Naive thymus-derived CD8-positive, alpha-beta T cell (primary cell): ENCODE results near the gene ZKSCAN4. TPM values are rescaled to one million over a fixed set of nuclear protein-coding genes. Genes with fewer than 3 reads are reported as not detected.

Experiments
- ATAC-seq, 2 donors: fragments of 150-1000 bp; cut with Tn5 transposase in 1 of 2; sonication (Bioruptor Pico), chemical (Tn5 transposase) in 1 of 2; 1 replicate in 1 of 2; 2 replicates in 1 of 2; pipeline ENCODE4 v1.10.0; 2021; ENCODE audit warnings: mild to moderate bottlenecking in 2 of 2, moderate library complexity in 2 of 2
- POLR2A ChIA-PET: fragments of 350-600 bp; sonication (Branson Sonifier 250); formaldehyde crosslinking; loops from one replicate; lab custom pipeline; 2021; ENCODE audit warnings: antibody characterized with exemption; lab: Charles Lee
- DNase-seq, 10 donors: peaks; one replicate each; pipeline versions ENCODE4 v3.0.0 to v3.0.0-alpha.2; 2020 to 2022
- H3K27ac Mint-ChIP-seq, 10 donors: one replicate each; pipeline ENCODE4 v1.8.0; 2020 to 2022; ENCODE audit warnings: mild to moderate bottlenecking in 10 of 10, mixed read lengths in 10 of 10, moderate library complexity in 4 of 10, inconsistent platforms in 1 of 10
- H3K27me3 Mint-ChIP-seq, 5 donors: one replicate each; pipeline ENCODE4 v1.8.0; 2021 to 2022; ENCODE audit warnings: mixed read lengths in 5 of 5
- H3K36me3 Mint-ChIP-seq, 3 donors: one replicate each; pipeline ENCODE4 v1.8.0; 2020 to 2022; ENCODE audit warnings: mixed read lengths in 3 of 3, mild to moderate bottlenecking in 2 of 3, inconsistent platforms in 1 of 3
- H3K4me1 Mint-ChIP-seq, 4 donors: one replicate each; pipeline ENCODE4 v1.8.0; 2021 to 2022; ENCODE audit warnings: mixed read lengths in 4 of 4
- H3K4me3 Mint-ChIP-seq, 10 donors: one replicate each; pipeline ENCODE4 v1.8.0; 2020 to 2022; ENCODE audit warnings: mild to moderate bottlenecking in 10 of 10, mixed read lengths in 10 of 10, moderate library complexity in 6 of 10, inconsistent platforms in 1 of 10
- H3K9me3 Mint-ChIP-seq, 9 donors: one replicate each; pipeline ENCODE4 v1.8.0; 2020 to 2022; ENCODE audit warnings: mixed read lengths in 9 of 9, mild to moderate bottlenecking in 3 of 9, inconsistent platforms in 1 of 9, moderate library complexity in 1 of 9
- polyA plus RNA-seq, 3 donors: library from polyadenylated mRNA; unstranded; fragments of 300-500 nt; fragmentation: Illumina TruSeq; gene quantifications; one replicate each; pipeline ENCODE4 v1.2.3, GENCODE V29; 2021
- total RNA-seq, 8 experiments: library from RNA in 2 of 8; stranded (reverse) in 2 of 8; gene quantifications; one replicate each; pipeline ENCODE4 v1.2.3 and lab custom pipeline; 2021 to 2026

ZKSCAN4 gene
- total and polyA plus RNA-seq, 5 experiments from 2014 or later, result 3.4 to 11.4 (median 7.1) TPM

- POLR2A ChIA-PET, result interaction anchor here (0.6 to 0.9 kb wide), 2 partner anchors 78 to 325 kb away, joined by 4 to 5 read pairs; no protein-coding TSS in a partner anchor
- Mint-ChIP-seq H3K36me3 (peaks cover 0 to 13% (median 6%) of the 10 kb centered on the region in 3 donors), H3K9me3 (peaks cover 0 to 7% (median 0%) of the 10 kb centered on the region in 9 donors), H3K27ac (no peak overlapping the region), H3K4me1 (peaks cover 4 to 12% (median 6%) of the 10 kb centered on the region in 4 donors), H3K4me3 (peak overlapping the region; percentile 55 to 82 (median 74)), H3K27me3 (peaks cover 46 to 85% (median 78%) of the 10 kb centered on the region in 5 donors)
- DNase-seq (peak in 3 of 10 donors; percentile 19 to 29 (median 20)), ATAC-seq (peak; percentile 68 to 74)
Observed at GRCh38 chr6:28218312-28219248, 33.5 kb downstream of the ZKSCAN4 start.

GRCh38 chr6:28217890-28218289 is 34.2 kb downstream of the ZKSCAN4 start:
- H3K27me3 Mint-ChIP-seq, result peaks cover 46 to 85% (median 78%) of the 10 kb centered on the region in 5 donors
- H3K36me3 Mint-ChIP-seq, result peaks cover 0 to 7% (median 4%) of the 10 kb centered on the region in 3 donors
- peak overlapping the region in 8 of 10 donors; percentile 25 to 64 (median 46) for H3K4me3 Mint-ChIP-seq
- ATAC-seq (no peak), DNase-seq (no peak)
- no peak overlapping the region for H3K27ac Mint-ChIP-seq
- H3K4me1 Mint-ChIP-seq, result peaks cover 4 to 16% (median 7%) of the 10 kb centered on the region in 4 donors
- peaks cover 0 to 3% (median 0%) of the 10 kb centered on the region in 9 donors for H3K9me3 Mint-ChIP-seq
- POLR2A ChIA-PET, result interaction anchor here (0.6 to 0.9 kb wide), 2 partner anchors 77 to 324 kb away, joined by 4 to 5 read pairs; no protein-coding TSS in a partner anchor

- H3K27ac Mint-ChIP-seq, result no peak overlapping the region
- POLR2A ChIA-PET, result interaction anchor here (0.8 kb wide), 1 partner anchor 9 kb away, joined by 3 read pairs; no protein-coding TSS in a partner anchor
- H3K27me3 Mint-ChIP-seq, result peaks cover 47 to 93% (median 82%) of the 10 kb centered on the region in 5 donors
- peaks cover 2 to 12% (median 5%) of the 10 kb centered on the region in 3 donors for H3K36me3 Mint-ChIP-seq
- H3K4me3 Mint-ChIP-seq, result no peak overlapping the region
- H3K4me1 Mint-ChIP-seq, result peaks cover 13 to 29% (median 20%) of the 10 kb centered on the region in 4 donors
- ATAC-seq, result no peak
- DNase-seq, result no peak
- peaks cover 0 to 12% (median 3%) of the 10 kb centered on the region in 9 donors for H3K9me3 Mint-ChIP-seq
Observed at GRCh38 chr6:28215425-28215824, 36.6 kb downstream of the ZKSCAN4 start.

- no peak for DNase-seq
- peaks cover 10 to 29% (median 19%) of the 10 kb centered on the region in 4 donors for H3K4me1 Mint-ChIP-seq
- peaks cover 55 to 97% (median 86%) of the 10 kb centered on the region in 5 donors for H3K27me3 Mint-ChIP-seq
- H3K27ac Mint-ChIP-seq, result no peak overlapping the region
- ATAC-seq, result no peak
- POLR2A ChIA-PET, result no interaction called here
- peaks cover 0 to 18% (median 7%) of the 10 kb centered on the region in 9 donors for H3K9me3 Mint-ChIP-seq
- H3K36me3 Mint-ChIP-seq, result peaks cover 0 to 18% (median 5%) of the 10 kb centered on the region in 3 donors
- H3K4me3 Mint-ChIP-seq, result no peak overlapping the region
Observed at GRCh38 chr6:28213213-28213523, 38.9 kb downstream of the ZKSCAN4 start.

- no peak for ATAC-seq
- no peak overlapping the region for H3K27ac Mint-ChIP-seq
- DNase-seq, result no peak
- H3K36me3 Mint-ChIP-seq, result peaks cover 0 to 23% (median 9%) of the 10 kb centered on the region in 3 donors
- POLR2A ChIA-PET, result no interaction called here
- peak overlapping the region in 8 of 10 donors; percentile 23 to 62 (median 43) for H3K4me3 Mint-ChIP-seq
- H3K4me1 Mint-ChIP-seq, result peaks cover 13 to 29% (median 22%) of the 10 kb centered on the region in 4 donors
- H3K27me3 Mint-ChIP-seq, result peaks cover 55 to 97% (median 86%) of the 10 kb centered on the region in 5 donors
- H3K9me3 Mint-ChIP-seq, result peaks cover 0 to 22% (median 10%) of the 10 kb centered on the region in 9 donors
Observed at GRCh38 chr6:28212510-28213212, 39.4 kb downstream of the ZKSCAN4 start.

- POLR2A ChIA-PET, result no interaction called here
- no peak overlapping the region for H3K27ac Mint-ChIP-seq
- ATAC-seq, result peak; percentile 44 to 59
- peaks cover 17 to 32% (median 25%) of the 10 kb centered on the region in 4 donors for H3K4me1 Mint-ChIP-seq
- no peak for DNase-seq
- H3K4me3 Mint-ChIP-seq, result peak overlapping the region in 8 of 10 donors; percentile 23 to 62 (median 43)
- peaks cover 0 to 30% (median 12%) of the 10 kb centered on the region in 3 donors for H3K36me3 Mint-ChIP-seq
- peaks cover 57 to 97% (median 86%) of the 10 kb centered on the region in 5 donors for H3K27me3 Mint-ChIP-seq
- peaks cover 0 to 29% (median 12%) of the 10 kb centered on the region in 9 donors for H3K9me3 Mint-ChIP-seq
Observed at GRCh38 chr6:28211840-28212509, 40.1 kb downstream of the ZKSCAN4 start.

- H3K36me3 Mint-ChIP-seq, result peaks cover 0 to 45% (median 16%) of the 10 kb centered on the region in 3 donors
- no peak for DNase-seq
- H3K4me3 Mint-ChIP-seq, result peak overlapping the region in 1 of 10 donors; percentile 55
- H3K9me3 Mint-ChIP-seq, result peaks cover 0 to 45% (median 15%) of the 10 kb centered on the region in 9 donors
- POLR2A ChIA-PET, result no interaction called here
- H3K27me3 Mint-ChIP-seq, result peaks cover 60 to 97% (median 81%) of the 10 kb centered on the region in 5 donors
- H3K4me1 Mint-ChIP-seq, result peaks cover 17 to 32% (median 25%) of the 10 kb centered on the region in 4 donors
- H3K27ac Mint-ChIP-seq, result no peak overlapping the region
- ATAC-seq, result no peak
Observed at GRCh38 chr6:28209753-28210535, 42.1 kb downstream of the ZKSCAN4 start.

GRCh38 chr6:28208111-28208659 is 43.9 kb downstream of the ZKSCAN4 start:
- no peak for DNase-seq
- peak overlapping the region in 8 of 10 donors; percentile 25 to 78 (median 46) for H3K4me3 Mint-ChIP-seq
- H3K27me3 Mint-ChIP-seq, result peaks cover 60 to 90% (median 70%) of the 10 kb centered on the region in 5 donors
- peaks cover 17 to 32% (median 24%) of the 10 kb centered on the region in 4 donors for H3K4me1 Mint-ChIP-seq
- POLR2A ChIA-PET, result interaction anchor here (0.6 kb wide), 1 partner anchor 133 kb away, joined by 5 read pairs; no protein-coding TSS in a partner anchor
- H3K36me3 Mint-ChIP-seq, result peaks cover 6 to 59% (median 16%) of the 10 kb centered on the region in 3 donors
- no peak for ATAC-seq
- H3K9me3 Mint-ChIP-seq, result peaks cover 0 to 63% (median 26%) of the 10 kb centered on the region in 9 donors
- peak overlapping the region in 1 of 10 donors; percentile 19 for H3K27ac Mint-ChIP-seq

- Mint-ChIP-seq H3K4me3 (peak overlapping the region; percentile 38 to 83 (median 68)), H3K27me3 (peaks cover 60 to 86% (median 65%) of the 10 kb centered on the region in 5 donors), H3K27ac (peak overlapping the region in 2 of 10 donors; percentile 19 to 62), H3K4me1 (peaks cover 17 to 28% (median 22%) of the 10 kb centered on the region in 4 donors), H3K9me3 (peaks cover 0 to 68% (median 26%) of the 10 kb centered on the region in 9 donors), H3K36me3 (peaks cover 7 to 60% (median 16%) of the 10 kb centered on the region in 3 donors)
- DNase-seq, result no peak
- POLR2A ChIA-PET, result interaction anchor here (0.6 kb wide), 1 partner anchor 132 kb away, joined by 5 read pairs; no protein-coding TSS in a partner anchor
- peak; percentile 49 to 57 for ATAC-seq
Observed at GRCh38 chr6:28207510-28208110, 44.5 kb downstream of the ZKSCAN4 start.

GRCh38 chr6:28206928-28207509 is 45.0 kb downstream of the ZKSCAN4 start:
- Mint-ChIP-seq H3K4me1 (peaks cover 12 to 28% (median 18%) of the 10 kb centered on the region in 4 donors), H3K36me3 (peaks cover 7 to 54% (median 11%) of the 10 kb centered on the region in 3 donors), H3K9me3 (peaks cover 0 to 65% (median 23%) of the 10 kb centered on the region in 9 donors), H3K27me3 (peaks cover 54 to 83% (median 61%) of the 10 kb centered on the region in 5 donors), H3K27ac (peak overlapping the region in 1 of 10 donors; percentile 62), H3K4me3 (peak overlapping the region in 8 of 10 donors; percentile 38 to 83 (median 70))
- no peak for DNase-seq
- POLR2A ChIA-PET, result no interaction called here
- ATAC-seq, result no peak
